Loucy (cell line): ENCODE results near the gene NEDD4L.

Experiments used
- H2AFZ ChIP-seq: fragments of 200-600 bp; sonication (generic); 2 replicates; pipeline ENCODE4 v1.6.0; 2016; ENCODE audit warnings: antibody characterized with exemption, mild to moderate bottlenecking, low read length, moderate library complexity
- H3F3A ChIP-seq: fragments of 200-600 bp; 2 replicates; pipeline ENCODE4 v1.6.0; 2016; ENCODE audit warnings: antibody characterized with exemption, low read depth, mild to moderate bottlenecking
- H3K27me3 ChIP-seq: fragments of 200-600 bp; sonication (generic); 2 replicates; pipeline ENCODE4 v1.6.1; 2014; ENCODE audit warnings: low read length, mild to moderate bottlenecking; ENCODE audit not compliant: insufficient read depth, poor library complexity, severe bottlenecking
- H3K36me3 ChIP-seq: fragments of 200-600 bp; sonication (generic); 2 replicates; pipeline ENCODE4 v1.6.1; 2016; ENCODE audit warnings: low read length; ENCODE audit not compliant: insufficient read depth
- H3K4me1 ChIP-seq: fragments of 200-600 bp; sonication (generic); 2 replicates; pipeline ENCODE4 v1.5.1; 2014; ENCODE audit warnings: low read length, mild to moderate bottlenecking; ENCODE audit not compliant: insufficient read depth, poor library complexity, severe bottlenecking
- H3K4me2 ChIP-seq: fragments of 200-600 bp; sonication (generic); 2 replicates; pipeline ENCODE4 v1.6.0; 2014; ENCODE audit warnings: antibody characterized with exemption, low read length, low read depth, mild to moderate bottlenecking; ENCODE audit not compliant: poor library complexity, severe bottlenecking
- H3K4me3 ChIP-seq: fragments of 200-600 bp; sonication (generic); 2 replicates; pipeline ENCODE4 v1.5.1; 2014; ENCODE audit warnings: low read length, mild to moderate bottlenecking, mixed read lengths; ENCODE audit not compliant: poor library complexity, severe bottlenecking
- H3K79me2 ChIP-seq: fragments of 200-600 bp; sonication (generic); 2 replicates; pipeline ENCODE4 v1.6.1; 2014; ENCODE audit warnings: low read length; ENCODE audit not compliant: insufficient read depth
- H3K9ac ChIP-seq: fragments of 200-600 bp; sonication (generic); 2 replicates; pipeline ENCODE4 v1.6.0; 2014; ENCODE audit warnings: mild to moderate bottlenecking, low read depth, low read length, moderate library complexity; ENCODE audit not compliant: poor library complexity, severe bottlenecking
- H3K9me2 ChIP-seq: fragments of 200-600 bp; sonication (generic); replicated peaks from 2 replicates; pipeline ENCODE4 v1.6.1; 2016; ENCODE audit warnings: low read depth, low read length, mixed read lengths
- H3K9me3 ChIP-seq: fragments of 200-600 bp; sonication (generic); 2 replicates; pipeline ENCODE4 v1.6.1; 2014; ENCODE audit warnings: mild to moderate bottlenecking, antibody characterized with exemption, low read length, low read depth; ENCODE audit not compliant: insufficient read depth
- H4K20me1 ChIP-seq: fragments of 200-600 bp; sonication (generic); 2 replicates; pipeline ENCODE4 v1.6.0; 2014; ENCODE audit warnings: antibody characterized with exemption, low read length, mild to moderate bottlenecking; ENCODE audit not compliant: insufficient read depth, poor library complexity, severe bottlenecking
- EZH2phosphoT487 ChIP-seq: fragments of 200-600 bp; IDR thresholded peaks from 2 replicates; pipeline ENCODE4 v1.6.1; 2018; ENCODE audit warnings: antibody characterized with exemption, mild to moderate bottlenecking, moderate library complexity, borderline replicate concordance
- TF ChIP-seq, protein P1 (sequence below): fragments of 200-600 bp; sonication (generic); conservative IDR thresholded peaks from 2 replicates; pipeline ENCODE4 v1.5.1; 2014; ENCODE audit warnings: mild to moderate bottlenecking, antibody characterized with exemption, low read length

Gene NEDD4L

DNA sequence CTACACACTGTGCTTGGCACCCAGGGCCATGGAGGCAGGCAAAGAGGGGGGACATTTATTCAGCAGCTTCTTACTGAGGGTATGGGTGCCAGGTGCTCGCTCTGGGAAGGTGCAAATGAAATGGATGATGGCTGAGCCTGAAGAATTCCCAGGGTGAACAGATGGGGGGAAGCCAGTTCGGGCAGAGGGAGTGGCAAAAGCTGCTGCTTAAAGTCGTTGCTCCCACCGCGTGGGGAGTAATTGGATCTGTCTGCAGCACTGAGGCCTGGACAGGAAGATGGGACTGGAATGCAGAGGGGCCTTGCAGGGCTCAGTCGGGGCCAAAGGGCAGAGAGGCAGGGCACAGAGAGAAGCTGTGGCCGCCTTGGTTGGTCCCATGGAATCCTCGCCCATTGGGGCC is 51.2 kb downstream of the NEDD4L start:
- no peak overlapping the region for H3K4me3 ChIP-seq
- no peaks in the 10 kb centered on the region for H3K36me3 ChIP-seq
- H3K79me2 ChIP-seq, result peaks cover 4% of the 10 kb centered on the region; the same call in 1 of the 2 replicates
- peaks cover 33% of the 10 kb centered on the region for H3K4me1 ChIP-seq
- H3K9ac ChIP-seq, result no peak overlapping the region
- H3K9me2 ChIP-seq, result no peaks in the 10 kb centered on the region
- H3F3A ChIP-seq, result no peaks in the 10 kb centered on the region
- no peak overlapping the region for H3K4me2 ChIP-seq
- no peak for TF ChIP-seq EZH2phosphoT487
- TF ChIP-seq, protein P1, sequence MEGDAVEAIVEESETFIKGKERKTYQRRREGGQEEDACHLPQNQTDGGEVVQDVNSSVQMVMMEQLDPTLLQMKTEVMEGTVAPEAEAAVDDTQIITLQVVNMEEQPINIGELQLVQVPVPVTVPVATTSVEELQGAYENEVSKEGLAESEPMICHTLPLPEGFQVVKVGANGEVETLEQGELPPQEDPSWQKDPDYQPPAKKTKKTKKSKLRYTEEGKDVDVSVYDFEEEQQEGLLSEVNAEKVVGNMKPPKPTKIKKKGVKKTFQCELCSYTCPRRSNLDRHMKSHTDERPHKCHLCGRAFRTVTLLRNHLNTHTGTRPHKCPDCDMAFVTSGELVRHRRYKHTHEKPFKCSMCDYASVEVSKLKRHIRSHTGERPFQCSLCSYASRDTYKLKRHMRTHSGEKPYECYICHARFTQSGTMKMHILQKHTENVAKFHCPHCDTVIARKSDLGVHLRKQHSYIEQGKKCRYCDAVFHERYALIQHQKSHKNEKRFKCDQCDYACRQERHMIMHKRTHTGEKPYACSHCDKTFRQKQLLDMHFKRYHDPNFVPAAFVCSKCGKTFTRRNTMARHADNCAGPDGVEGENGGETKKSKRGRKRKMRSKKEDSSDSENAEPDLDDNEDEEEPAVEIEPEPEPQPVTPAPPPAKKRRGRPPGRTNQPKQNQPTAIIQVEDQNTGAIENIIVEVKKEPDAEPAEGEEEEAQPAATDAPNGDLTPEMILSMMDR, result no peak
- H4K20me1 ChIP-seq, result no peaks in the 10 kb centered on the region
- no peaks in the 10 kb centered on the region for H3K27me3 ChIP-seq
- H2AFZ ChIP-seq, result no peak overlapping the region
- H3K9me3 ChIP-seq, result no peaks in the 10 kb centered on the region

DNA sequence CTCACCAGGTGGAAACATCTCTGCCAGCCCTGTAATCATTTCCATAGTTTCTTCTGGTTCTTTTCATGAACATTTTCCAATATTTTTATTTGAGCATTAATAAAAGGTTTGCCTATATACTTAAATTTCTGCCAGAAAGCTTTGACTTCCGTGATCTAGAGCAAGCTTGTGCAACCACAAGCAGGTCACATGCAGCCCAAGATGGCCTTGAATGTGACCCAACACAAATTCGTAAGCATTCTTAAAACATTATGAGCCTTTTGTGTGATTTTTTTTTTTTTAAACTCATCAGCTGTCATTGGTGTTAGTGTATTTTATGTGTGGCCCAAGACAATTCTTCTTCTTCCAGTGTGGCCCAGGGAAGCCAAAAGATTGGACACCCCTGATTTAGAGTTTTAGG is 51.6 kb downstream of the NEDD4L start:
- H3K9me2 ChIP-seq, result no peaks in the 10 kb centered on the region
- no peak for TF ChIP-seq EZH2phosphoT487
- TF ChIP-seq, protein P1, result no peak
- no peaks in the 10 kb centered on the region for H3F3A ChIP-seq
- no peaks in the 10 kb centered on the region for H3K27me3 ChIP-seq
- H3K9me3 ChIP-seq, result no peaks in the 10 kb centered on the region
- H3K4me3 ChIP-seq, result no peak overlapping the region
- no peak overlapping the region for H2AFZ ChIP-seq
- H4K20me1 ChIP-seq, result no peaks in the 10 kb centered on the region
- no peak overlapping the region for H3K4me2 ChIP-seq
- peaks cover 32% of the 10 kb centered on the region for H3K4me1 ChIP-seq
- H3K79me2 ChIP-seq, result peaks cover 4% of the 10 kb centered on the region; the same call in 1 of the 2 replicates
- H3K9ac ChIP-seq, result no peak overlapping the region
- no peaks in the 10 kb centered on the region for H3K36me3 ChIP-seq

DNA sequence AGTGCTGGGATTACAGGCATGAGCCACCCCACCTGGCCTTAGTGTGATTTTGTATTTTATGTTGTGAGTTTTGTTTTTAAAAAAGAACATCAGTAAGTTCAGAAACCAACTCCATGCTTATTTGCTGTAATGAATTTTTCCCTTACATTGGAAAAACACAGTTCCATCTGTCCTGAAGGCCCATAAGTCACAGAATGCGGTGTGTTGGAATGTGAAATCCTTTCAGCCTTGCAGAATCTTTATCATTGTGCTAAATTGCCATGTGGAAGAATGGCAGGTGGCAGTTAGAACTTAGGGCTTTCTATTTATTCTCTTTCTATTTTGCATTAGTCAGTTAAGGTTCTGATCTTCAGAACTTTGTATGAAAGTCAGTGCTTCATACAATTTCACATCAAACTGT is 52.6 kb downstream of the NEDD4L start:
- no peaks in the 10 kb centered on the region for H3F3A ChIP-seq
- peaks cover 22% of the 10 kb centered on the region for H3K4me1 ChIP-seq
- no peak overlapping the region for H3K4me3 ChIP-seq
- no peaks in the 10 kb centered on the region for H4K20me1 ChIP-seq
- H3K9ac ChIP-seq, result peak overlapping the region; percentile 11
- H3K79me2 ChIP-seq, result peaks cover 4% of the 10 kb centered on the region; the same call in 1 of the 2 replicates
- no peaks in the 10 kb centered on the region for H3K27me3 ChIP-seq
- no peaks in the 10 kb centered on the region for H3K9me3 ChIP-seq
- no peak overlapping the region for H2AFZ ChIP-seq
- no peaks in the 10 kb centered on the region for H3K9me2 ChIP-seq
- no peaks in the 10 kb centered on the region for H3K36me3 ChIP-seq
- H3K4me2 ChIP-seq, result peak overlapping the region; percentile 45
- TF ChIP-seq, protein P1, result no peak
- TF ChIP-seq EZH2phosphoT487, result no peak
